Measurements from ENCODE around the gene TRABD2A. TPM values are rescaled to one million over a fixed set of nuclear protein-coding genes. Genes with fewer than 3 reads are reported as not detected.
A peak's percentile ranks its signal among the peaks of the same experiment; 100 is the strongest.

Gene TRABD2A
- total and polyA plus RNA-seq, 2 of the 13 experiments (the other 11 are each of a cell fraction or from before 2014, with no cell fraction given), result 0.15 TPM; not detected in 1

GRCh38 chr2:84905181-84906107 is 24.6 kb upstream of the TRABD2A start, which contains the start of gene TMSB10 (continued):
- TF ChIP-seq ZNF18 (CRISPR knock-in tag; IDR thresholded peaks at IDR 0.05; ENCODE audit: insufficient replicate concordance), result peak; percentile 54
- TF ChIP-seq KDM3A (CRISPR knock-in tag; IDR thresholded peaks at IDR 0.05; ENCODE audit: low read depth), result no peak
- TF ChIP-seq MEF2D (CRISPR knock-in tag; IDR thresholded peaks at IDR 0.05), result 0 out of 2 replicates have a peak, but pooled peaks have one; percentile 3
- TF ChIP-seq ZNF678 (CRISPR knock-in tag; IDR thresholded peaks at IDR 0.05), result peak; percentile 70; the same call in 1 of the 2 replicates
- peak; percentile 92 for TF ChIP-seq SALL2 (CRISPR knock-in tag; IDR thresholded peaks at IDR 0.05)
- TF ChIP-seq CREB3 (CRISPR knock-in tag; IDR thresholded peaks at IDR 0.05), result peak; percentile 89
- no peak for TF ChIP-seq FOXA1 (IDR thresholded peaks at IDR 0.05)
- TF ChIP-seq FOXA1 (CRISPR knock-in tag; IDR thresholded peaks at IDR 0.05), result no peak
- no peak for TF ChIP-seq SRSF4 (IDR thresholded peaks at IDR 0.05; ENCODE audit: low read depth, low read length, poor library complexity, severe bottlenecking)
- TF ChIP-seq ONECUT2 (CRISPR knock-in tag; IDR thresholded peaks at IDR 0.05), result no peak
- peak; percentile 86; the same call in 1 of the 2 replicates for TF ChIP-seq REXO4 (CRISPR knock-in tag; IDR thresholded peaks at IDR 0.05; ENCODE audit: borderline replicate concordance)
- no peak for TF ChIP-seq ZNF597 (CRISPR knock-in tag; IDR thresholded peaks at IDR 0.05)
- peak; percentile 48; the same call in 1 of the 2 replicates for TF ChIP-seq ZNF281 (CRISPR knock-in tag; IDR thresholded peaks at IDR 0.05; ENCODE audit: borderline replicate concordance)
- TF ChIP-seq PHF20 (CRISPR knock-in tag; IDR thresholded peaks at IDR 0.05), result peak; percentile 62
- TF ChIP-seq ZFP82 (CRISPR knock-in tag; IDR thresholded peaks at IDR 0.05; ENCODE audit: borderline replicate concordance), result no peak
- no peak for TF ChIP-seq NR3C1 (CRISPR knock-in tag; IDR thresholded peaks at IDR 0.05)
- no peak for TF ChIP-seq ZNF432 (CRISPR knock-in tag; IDR thresholded peaks at IDR 0.05; ENCODE audit: borderline replicate concordance)
- TF ChIP-seq PAWR (CRISPR knock-in tag; IDR thresholded peaks at IDR 0.05; ENCODE audit: borderline replicate concordance), result no peak; the same call in 1 of the 2 replicates
- TF ChIP-seq PRDM4 (CRISPR knock-in tag; IDR thresholded peaks at IDR 0.05; ENCODE audit: borderline replicate concordance), result no peak
- 0 out of 2 replicates have a peak, but pooled peaks have one; percentile 57 for TF ChIP-seq TEAD2 (CRISPR knock-in tag; IDR thresholded peaks at IDR 0.05)
